Activated CD8-positive, alpha-beta memory T cell treated with anti-CD3 and anti-CD28 coated beads, Interleukin-2, amount 50 U/mL, for 1 hour (primary cell): ENCODE measurements around the gene ARID4B.

ENCODE experiments used
- DNase-seq: peaks from one replicate; pipeline ENCODE4 v3.0.0-alpha.2; 2020; ENCODE audit errors: extremely low read depth

The ARID4B gene

DNA sequence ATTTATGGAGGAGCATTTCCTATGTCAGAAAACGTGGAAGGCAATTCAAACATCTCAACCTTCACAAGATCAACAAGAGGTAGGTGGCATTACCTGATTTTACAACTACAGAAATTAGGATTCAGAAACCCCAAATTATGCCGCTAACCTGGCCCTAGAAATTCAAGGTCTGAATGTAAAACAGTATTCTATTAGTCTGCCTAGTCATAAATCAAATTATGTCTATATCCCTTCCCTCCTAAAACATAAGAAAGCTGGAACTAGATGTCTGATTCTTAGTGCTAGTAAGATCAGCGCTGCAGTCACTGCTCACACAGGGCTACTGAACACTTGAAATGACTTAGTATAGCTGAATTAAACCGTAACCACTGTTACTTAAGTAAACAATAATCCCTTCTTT lies 200.8 kb downstream of the ARID4B start:
- no peak for DNase-seq

DNA sequence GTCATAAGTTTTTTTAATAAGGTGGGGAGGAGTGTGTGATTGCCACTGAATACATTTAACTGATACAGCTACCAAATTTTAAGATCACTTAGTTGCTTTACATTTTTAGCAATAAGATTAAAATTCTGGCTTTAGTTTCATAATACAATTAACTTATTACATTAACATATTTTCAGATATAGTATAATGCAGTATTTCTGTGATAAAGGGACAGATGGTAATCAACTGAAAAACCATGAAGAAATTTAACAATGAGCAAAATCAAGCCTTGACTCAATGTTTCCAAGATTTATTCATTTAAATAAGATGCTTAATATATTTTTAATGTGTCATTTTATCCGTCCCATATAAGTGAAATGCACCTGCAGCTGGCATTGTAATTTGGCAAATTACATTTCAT lies 203.3 kb downstream of the ARID4B start:
- no peak for DNase-seq

DNA sequence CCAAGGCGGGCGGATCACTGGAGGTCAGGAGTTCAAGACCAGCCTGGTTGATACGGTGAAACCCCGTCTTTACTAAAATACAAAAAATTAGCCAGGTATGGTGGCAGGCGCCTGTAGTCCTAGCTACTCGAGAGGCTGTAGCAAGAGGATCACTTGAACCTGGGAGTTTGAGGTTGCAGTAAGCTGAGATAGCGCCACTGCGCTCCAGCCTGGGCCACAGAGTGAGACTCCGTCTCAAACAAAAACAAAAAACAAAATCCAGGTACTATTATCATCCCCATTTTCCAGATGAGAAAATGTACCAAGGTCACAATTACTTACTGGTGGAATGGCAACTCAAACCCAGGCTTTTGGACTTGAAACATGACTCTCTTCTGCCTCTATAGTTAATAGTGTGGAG lies 203.9 kb downstream of the ARID4B start:
- DNase-seq: no peak

DNA sequence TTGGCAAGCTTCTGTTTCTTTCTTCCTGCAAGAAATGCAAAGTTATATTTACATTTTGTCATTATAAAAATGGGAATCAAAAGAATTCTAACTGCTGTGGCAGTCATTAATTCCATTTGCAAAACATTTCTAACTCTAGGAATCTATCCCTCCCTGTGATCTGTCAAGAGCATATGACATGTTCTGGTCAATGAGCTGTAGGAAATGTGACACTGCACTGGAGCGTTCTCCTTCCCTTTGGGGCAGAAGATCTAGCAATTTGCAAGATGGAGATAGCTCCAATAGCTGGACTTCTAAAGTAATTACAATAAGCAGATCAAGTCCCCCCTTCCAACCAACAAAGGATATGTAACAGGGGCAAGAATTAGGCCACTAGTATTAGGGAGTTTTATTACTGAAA lies 205.6 kb downstream of the ARID4B start:
- no peak for DNase-seq
